ENCODE results near the gene KCNK15. TPM values are rescaled to one million over a fixed set of nuclear protein-coding genes. Genes with fewer than 3 reads are reported as not detected.
A peak's percentile ranks its signal among the peaks of the same experiment; 100 is the strongest.

The KCNK15 gene
- total RNA-seq, 2 donors from 2014 or later: 0.09 to 0.37 TPM

GRCh38 chr20:44743080-44743701 lies 2.5 kb upstream of the KCNK15 start:
- Mint-ChIP-seq H3K9me3 (no peaks in the 10 kb centered on the region), H3K36me3 (no peaks in the 10 kb centered on the region), H3K27ac (no peak overlapping the region)
- DNase-seq (ENCODE audit: low spot score in 2 of 2) (no peak), ATAC-seq (no peak)

DNA sequence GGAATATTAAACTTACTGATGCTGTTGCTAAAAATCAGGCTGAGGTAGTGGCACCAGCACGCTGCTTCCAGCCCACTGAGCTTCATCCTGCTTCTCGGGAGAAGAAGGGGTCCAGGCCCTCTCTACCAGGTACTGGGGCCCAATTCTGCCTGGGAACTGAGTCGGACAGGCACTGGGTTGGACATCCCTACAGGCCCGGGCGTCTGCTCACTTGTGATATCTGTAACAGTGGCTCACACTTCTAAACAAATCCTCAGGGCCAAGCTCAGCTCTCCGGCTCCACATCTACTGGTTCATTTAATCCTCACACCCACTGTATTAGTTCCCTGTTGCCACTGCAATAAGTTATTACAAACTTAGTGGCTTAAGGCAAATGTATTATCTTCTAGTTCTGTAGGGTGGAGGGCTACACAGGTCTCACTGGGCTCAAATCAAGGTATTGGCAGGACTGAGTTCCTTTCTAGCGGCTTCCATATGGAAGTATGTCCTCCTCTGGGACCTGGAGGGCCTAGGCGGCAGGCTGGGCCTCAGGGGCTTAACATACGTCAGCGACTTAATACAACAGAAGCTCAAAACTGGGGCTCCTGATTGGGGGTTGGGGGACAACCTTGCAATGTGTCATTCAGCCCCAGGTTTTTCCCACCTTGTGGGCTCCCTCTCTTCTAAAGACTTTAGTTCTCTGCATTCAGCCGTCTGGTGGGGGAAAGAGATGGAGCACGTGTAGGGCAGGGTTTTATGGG lies 1.6 kb upstream of the KCNK15 start:
- no peaks in the 10 kb centered on the region for H3K36me3 Mint-ChIP-seq
- H3K27ac Mint-ChIP-seq: no peak overlapping the region
- H3K9me3 Mint-ChIP-seq: no peaks in the 10 kb centered on the region
- ATAC-seq: no peak
- no peak for DNase-seq (ENCODE audit: low spot score in 2 of 2)

DNA sequence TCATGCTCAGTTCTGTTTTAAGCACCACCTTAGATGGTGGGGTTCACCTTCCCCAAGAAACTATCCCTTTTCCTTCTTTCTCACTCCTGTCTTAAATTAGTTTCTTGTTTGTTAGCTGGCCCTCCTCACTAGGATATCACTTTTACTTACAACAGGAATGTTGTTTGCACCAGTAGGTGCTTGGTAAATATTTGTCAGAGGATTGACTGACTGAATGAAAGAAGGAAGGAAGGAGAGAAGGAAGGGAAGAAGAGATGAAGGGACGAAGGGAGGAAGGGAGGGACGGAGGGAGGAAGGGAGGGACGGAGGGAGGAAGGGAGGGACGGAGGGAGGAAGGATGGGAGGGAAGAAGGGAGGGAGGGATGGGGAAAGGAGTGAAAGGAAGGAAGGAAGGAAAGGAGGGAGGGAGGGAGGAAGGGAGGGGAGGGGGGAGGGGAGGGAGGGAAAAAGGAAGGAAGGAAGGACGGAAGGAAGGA lies 505 bp upstream of the KCNK15 start:
- ATAC-seq (no peak), DNase-seq (ENCODE audit: low spot score in 2 of 2) (no peak)
- Mint-ChIP-seq H3K36me3 (no peaks in the 10 kb centered on the region), H3K9me3 (no peaks in the 10 kb centered on the region), H3K27ac (no peak overlapping the region)

GRCh38 chr20:44746367-44747165 lies 901 bp downstream of the KCNK15 start:
- DNase-seq (ENCODE audit: low spot score in 2 of 2) (no peak), ATAC-seq (peak in 1 of 2 donors; percentile 25)
- H3K9me3 Mint-ChIP-seq: no peaks in the 10 kb centered on the region
- no peaks in the 10 kb centered on the region for H3K36me3 Mint-ChIP-seq
- peak overlapping the region; percentile 22 to 34 for H3K27ac Mint-ChIP-seq

GRCh38 chr20:44747166-44748004 lies 1.7 kb downstream of the KCNK15 start:
- H3K9me3 Mint-ChIP-seq: no peaks in the 10 kb centered on the region
- peak overlapping the region in 1 of 2 donors; percentile 29 for H3K27ac Mint-ChIP-seq
- peak; percentile 42 to 75 for ATAC-seq
- no peaks in the 10 kb centered on the region for H3K36me3 Mint-ChIP-seq
- DNase-seq (ENCODE audit: low spot score in 2 of 2): peak in 1 of 2 donors; percentile 73

DNA sequence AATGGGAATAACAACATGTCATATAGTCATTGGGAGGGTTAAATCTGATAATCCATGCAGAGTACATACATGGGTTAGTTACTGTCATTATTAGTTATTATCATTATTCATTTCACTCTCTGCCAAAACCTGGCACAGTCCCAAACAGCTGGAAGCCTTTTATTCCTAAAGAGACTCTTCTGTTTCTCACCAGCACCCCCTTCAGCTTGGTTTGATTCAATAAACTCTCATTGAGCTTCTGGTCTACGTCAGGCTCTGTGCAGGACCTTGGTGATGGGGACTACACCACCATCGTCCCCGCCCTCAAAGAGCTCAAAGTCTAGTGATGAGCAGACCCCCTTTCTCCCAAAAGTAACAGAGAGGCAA lies 2.3 kb downstream of the KCNK15 start:
- Mint-ChIP-seq H3K9me3 (no peaks in the 10 kb centered on the region), H3K27ac (no peak overlapping the region), H3K36me3 (no peaks in the 10 kb centered on the region)
- no peak for ATAC-seq
- DNase-seq (ENCODE audit: low spot score in 2 of 2): no peak

DNA sequence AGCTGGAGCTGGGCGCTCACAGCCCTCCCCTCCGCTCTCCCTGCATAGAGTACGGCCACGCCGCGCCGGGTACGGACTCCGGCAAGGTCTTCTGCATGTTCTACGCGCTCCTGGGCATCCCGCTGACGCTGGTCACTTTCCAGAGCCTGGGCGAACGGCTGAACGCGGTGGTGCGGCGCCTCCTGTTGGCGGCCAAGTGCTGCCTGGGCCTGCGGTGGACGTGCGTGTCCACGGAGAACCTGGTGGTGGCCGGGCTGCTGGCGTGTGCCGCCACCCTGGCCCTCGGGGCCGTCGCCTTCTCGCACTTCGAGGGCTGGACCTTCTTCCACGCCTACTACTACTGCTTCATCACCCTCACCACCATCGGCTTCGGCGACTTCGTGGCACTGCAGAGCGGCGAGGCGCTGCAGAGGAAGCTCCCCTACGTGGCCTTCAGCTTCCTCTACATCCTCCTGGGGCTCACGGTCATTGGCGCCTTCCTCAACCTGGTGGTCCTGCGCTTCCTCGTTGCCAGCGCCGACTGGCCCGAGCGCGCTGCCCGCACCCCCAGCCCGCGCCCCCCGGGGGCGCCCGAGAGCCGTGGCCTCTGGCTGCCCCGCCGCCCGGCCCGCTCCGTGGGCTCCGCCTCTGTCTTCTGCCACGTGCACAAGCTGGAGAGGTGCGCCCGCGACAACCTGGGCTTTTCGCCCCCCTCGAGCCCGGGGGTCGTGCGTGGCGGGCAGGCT lies 4.6 kb downstream of the KCNK15 start:
- DNase-seq (ENCODE audit: low spot score in 2 of 2) (no peak), ATAC-seq (no peak)
- no peak overlapping the region for H3K27ac Mint-ChIP-seq
- no peaks in the 10 kb centered on the region for H3K9me3 Mint-ChIP-seq
- no peaks in the 10 kb centered on the region for H3K36me3 Mint-ChIP-seq

GRCh38 chr20:44752099-44752931 lies 6.7 kb downstream of the KCNK15 start:
- no peaks in the 10 kb centered on the region for H3K9me3 Mint-ChIP-seq
- ATAC-seq (no peak), DNase-seq (ENCODE audit: low spot score in 2 of 2) (no peak)
- no peak overlapping the region for H3K27ac Mint-ChIP-seq
- H3K36me3 Mint-ChIP-seq: no peaks in the 10 kb centered on the region

- DNase-seq (ENCODE audit: low spot score in 2 of 2) (no peak), ATAC-seq (no peak)
- H3K36me3 Mint-ChIP-seq: no peaks in the 10 kb centered on the region
- H3K9me3 Mint-ChIP-seq: no peaks in the 10 kb centered on the region
- no peak overlapping the region for H3K27ac Mint-ChIP-seq
These were observed 8.9 kb downstream of the KCNK15 start for GRCh38 chr20:44754554-44754953.

DNA sequence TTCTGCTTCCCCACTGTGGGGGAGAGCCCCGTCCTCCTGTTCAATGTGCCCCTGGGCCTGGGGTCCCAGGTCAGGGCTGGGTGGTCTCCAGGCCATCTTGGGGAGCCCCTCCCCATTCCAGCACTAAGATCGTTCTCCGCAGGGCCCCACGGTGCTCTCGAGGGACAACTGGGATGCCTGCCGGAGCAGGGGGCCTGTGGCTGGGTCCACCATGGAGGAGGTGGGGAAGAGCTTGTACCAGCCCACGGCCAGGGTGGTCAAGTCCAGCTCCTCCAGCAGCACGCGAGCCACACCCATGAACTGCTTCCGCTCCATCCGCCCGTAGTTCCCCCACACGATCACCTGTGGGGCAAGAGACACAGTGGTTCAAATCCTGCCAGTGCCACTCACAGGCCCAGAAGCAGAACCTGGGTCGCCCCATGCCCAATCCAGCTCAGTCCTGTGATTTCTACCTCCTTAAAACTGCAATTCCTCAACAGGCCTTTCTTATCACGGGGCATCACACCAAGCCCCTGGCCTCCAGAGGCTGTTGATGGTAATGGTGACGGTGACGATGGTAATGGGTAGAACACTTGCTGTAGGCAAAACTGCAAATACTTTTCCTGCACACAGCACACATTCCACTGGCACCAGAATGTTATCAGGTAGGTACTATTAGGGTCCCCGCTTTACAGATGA lies 10.5 kb downstream of the KCNK15 start:
- ATAC-seq: no peak
- Mint-ChIP-seq H3K36me3 (no peaks in the 10 kb centered on the region), H3K9me3 (no peaks in the 10 kb centered on the region), H3K27ac (no peak overlapping the region)
- no peak for DNase-seq (ENCODE audit: low spot score in 2 of 2)

DNA sequence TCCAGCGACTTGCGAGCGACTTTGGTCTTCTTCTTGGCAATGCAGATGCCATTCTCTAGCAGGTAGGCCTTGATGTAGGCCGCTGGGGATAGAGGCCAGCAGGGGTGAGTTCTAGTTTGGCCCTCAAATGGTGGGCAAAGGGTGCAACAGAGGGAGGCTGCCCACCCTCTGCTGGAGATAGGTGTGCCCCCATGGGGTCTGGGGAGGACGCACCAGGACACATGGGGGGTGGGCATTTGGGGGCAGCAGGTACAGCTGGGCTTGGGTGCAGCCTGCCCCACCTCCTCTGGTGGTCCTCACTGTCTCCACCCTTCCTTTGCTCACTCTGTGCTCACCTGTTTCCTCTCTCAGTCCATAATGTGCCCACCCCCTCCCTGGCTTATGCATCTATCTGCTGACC lies 11.3 kb downstream of the KCNK15 start:
- no peak for ATAC-seq

DNA sequence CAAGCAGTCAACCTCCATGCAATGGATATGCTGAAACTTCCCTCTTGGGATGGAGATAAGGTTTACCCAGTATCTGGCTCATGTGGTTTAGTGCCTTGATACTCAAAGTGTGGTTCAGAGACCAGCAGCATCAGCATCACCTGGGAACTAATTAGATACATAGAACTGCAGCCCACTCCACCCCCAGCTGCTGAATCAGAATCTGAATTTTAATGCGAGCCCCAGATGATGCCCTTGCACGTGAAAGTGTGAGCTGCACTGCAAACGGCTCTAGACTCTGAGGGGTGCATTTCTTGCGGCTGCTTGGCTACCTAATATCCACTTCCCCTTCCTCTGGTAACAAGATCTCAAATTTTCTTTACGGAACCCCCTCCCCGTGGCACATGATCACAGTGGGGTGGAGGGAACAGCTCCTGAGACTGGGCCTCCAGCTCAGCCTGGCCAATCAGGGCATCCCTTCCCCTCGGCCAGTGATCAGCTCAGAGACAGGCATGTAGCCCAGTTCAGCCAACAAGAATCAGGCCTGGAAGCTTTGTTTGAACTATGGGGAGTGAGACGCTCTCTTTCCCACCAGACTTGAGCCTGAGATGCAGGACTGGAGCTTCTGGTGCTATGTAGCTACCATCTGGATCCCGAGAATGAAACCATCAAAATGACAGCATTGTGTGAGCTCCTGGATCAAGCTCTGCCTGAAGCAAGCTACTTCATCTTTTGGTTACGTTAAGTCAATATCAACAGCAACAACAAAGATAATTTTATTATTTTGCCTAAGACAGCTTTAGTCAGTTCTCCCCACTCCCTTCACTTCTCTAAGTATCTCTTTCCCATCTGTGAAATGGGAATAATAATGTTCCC lies 12.8 kb downstream of the KCNK15 start:
- ATAC-seq (no peak), DNase-seq (ENCODE audit: low spot score in 2 of 2) (no peak)
- H3K9me3 Mint-ChIP-seq: no peaks in the 10 kb centered on the region
- no peak overlapping the region for H3K27ac Mint-ChIP-seq
- no peaks in the 10 kb centered on the region for H3K36me3 Mint-ChIP-seq

More for the DNA sequence above, 11.3 kb downstream of the KCNK15 start:
- H3K9me3 Mint-ChIP-seq: no peaks in the 10 kb centered on the region
- DNase-seq (ENCODE audit: low spot score in 2 of 2): no peak
- no peaks in the 10 kb centered on the region for H3K36me3 Mint-ChIP-seq
- H3K27ac Mint-ChIP-seq: no peak overlapping the region

DNA sequence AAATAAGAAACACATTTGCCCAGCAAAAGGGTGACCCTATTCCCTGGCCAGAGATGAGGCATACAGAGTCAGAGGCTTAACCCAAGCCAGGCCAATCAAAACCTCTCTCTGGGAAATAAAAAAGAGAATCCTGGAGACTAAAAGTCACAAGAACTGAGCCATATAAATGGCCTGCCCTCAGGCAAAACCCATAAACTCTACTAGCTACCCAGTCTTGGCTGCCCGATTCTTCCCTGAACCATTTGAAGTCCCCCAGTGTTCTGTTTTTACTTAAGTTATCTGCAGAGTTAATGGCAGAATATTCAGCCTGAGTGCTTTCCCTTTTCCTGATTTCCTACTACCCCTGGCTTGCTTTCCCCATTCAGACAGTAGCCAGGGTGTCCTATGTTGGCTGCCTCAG lies 13.9 kb downstream of the KCNK15 start:
- no peak overlapping the region for H3K27ac Mint-ChIP-seq
- H3K36me3 Mint-ChIP-seq: no peaks in the 10 kb centered on the region
- DNase-seq (ENCODE audit: low spot score in 2 of 2) (no peak), ATAC-seq (no peak)
- H3K9me3 Mint-ChIP-seq: no peaks in the 10 kb centered on the region

- H3K36me3 Mint-ChIP-seq: no peaks in the 10 kb centered on the region
- no peak for DNase-seq (ENCODE audit: low spot score in 2 of 2)
- no peak overlapping the region for H3K27ac Mint-ChIP-seq
- H3K9me3 Mint-ChIP-seq: no peaks in the 10 kb centered on the region
- ATAC-seq: no peak
These were observed 15.8 kb downstream of the KCNK15 start for GRCh38 chr20:44761423-44761822.

Measured in activated naive CD4-positive, alpha-beta T cell treated with anti-CD3 and anti-CD28 coated beads, Interleukin-2, amount 50 U/mL, for 72 hours (primary cell).